ENCODE results near the gene CARD16. TPM values are rescaled to one million over a fixed set of nuclear protein-coding genes. Genes with fewer than 3 reads are reported as not detected.
"Not testable (repeated sequence)": the region's sequence is repeated elsewhere in the genome, so short reads cannot be mapped to it uniquely, and the experiment has no call there.

Gene CARD16
- total and polyA plus RNA-seq, 11 donors = 3.9 to 43.6 (median 9.0) TPM

DNA sequence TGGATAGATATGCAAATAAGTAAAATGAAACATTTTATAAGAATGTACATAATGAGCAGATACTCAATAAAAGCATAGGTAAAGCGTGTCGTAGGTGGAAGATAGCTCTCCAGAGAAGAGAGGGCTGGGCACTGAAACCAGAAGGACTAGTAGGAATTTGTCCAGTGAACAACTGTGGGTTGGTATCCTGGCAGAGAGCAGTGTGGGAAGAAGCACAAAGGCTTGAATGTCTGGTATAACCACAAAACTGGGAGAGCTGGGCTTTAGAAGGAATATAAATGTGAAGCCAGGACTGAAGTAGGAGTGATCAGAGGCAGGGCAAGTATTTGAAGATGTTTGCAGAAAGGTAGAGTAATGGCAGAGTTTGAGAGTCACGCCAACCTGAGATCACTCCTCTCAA lies 33.1 kb upstream of the CARD16 start:
- Histone ChIP-seq H3K36me3 (no peaks in the 10 kb centered on the region), H3K27ac (no peak overlapping the region), H3K27me3 (no peaks in the 10 kb centered on the region), H3K9me3 (peaks cover 0 to under 1% (median 0%) of the 10 kb centered on the region in 12 donors), H3K4me3 (no peak overlapping the region), H3K4me1 (peaks cover 0 to 15% (median 0%) of the 10 kb centered on the region in 12 donors)
- DNase-seq (no peak), ATAC-seq (no peak)
- TF ChIP-seq, protein P1, sequence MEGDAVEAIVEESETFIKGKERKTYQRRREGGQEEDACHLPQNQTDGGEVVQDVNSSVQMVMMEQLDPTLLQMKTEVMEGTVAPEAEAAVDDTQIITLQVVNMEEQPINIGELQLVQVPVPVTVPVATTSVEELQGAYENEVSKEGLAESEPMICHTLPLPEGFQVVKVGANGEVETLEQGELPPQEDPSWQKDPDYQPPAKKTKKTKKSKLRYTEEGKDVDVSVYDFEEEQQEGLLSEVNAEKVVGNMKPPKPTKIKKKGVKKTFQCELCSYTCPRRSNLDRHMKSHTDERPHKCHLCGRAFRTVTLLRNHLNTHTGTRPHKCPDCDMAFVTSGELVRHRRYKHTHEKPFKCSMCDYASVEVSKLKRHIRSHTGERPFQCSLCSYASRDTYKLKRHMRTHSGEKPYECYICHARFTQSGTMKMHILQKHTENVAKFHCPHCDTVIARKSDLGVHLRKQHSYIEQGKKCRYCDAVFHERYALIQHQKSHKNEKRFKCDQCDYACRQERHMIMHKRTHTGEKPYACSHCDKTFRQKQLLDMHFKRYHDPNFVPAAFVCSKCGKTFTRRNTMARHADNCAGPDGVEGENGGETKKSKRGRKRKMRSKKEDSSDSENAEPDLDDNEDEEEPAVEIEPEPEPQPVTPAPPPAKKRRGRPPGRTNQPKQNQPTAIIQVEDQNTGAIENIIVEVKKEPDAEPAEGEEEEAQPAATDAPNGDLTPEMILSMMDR (IDR thresholded peaks at IDR 0.05) = no peak
- intact Hi-C loops (cut with DNase I) = no loop called here
- 97 to 98% (median 98%) methylated on average over 3 of the region's 3 CpGs for WGBS, 4 donors

DNA sequence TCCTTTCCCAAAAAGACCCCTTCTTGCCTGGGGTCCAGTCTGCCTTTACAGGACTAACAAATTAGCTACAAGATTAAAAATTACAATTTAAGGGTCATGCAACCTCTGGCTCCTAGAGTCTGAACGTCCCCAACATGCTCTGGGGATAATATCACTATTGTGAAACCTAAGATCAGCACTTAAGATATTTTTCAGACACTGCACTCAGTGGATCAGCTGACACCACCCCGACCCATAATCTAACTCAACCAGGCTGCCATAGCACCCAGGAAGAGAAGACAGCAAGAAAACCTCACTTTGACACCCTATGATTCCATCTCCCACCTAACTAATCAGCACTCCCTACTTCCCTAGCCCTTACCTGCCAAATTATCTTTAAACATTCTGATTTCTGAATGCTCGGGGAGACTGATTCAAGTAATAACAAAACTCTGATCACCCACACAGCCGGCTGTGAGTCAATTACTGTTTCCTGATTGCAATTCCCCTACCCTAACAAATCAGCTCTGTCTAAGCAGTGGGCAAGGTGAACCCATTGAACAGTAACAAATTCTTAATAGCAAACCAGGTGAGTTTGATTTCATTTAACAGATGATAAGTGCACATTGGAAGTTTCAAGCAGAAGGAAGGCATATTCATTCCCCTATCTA lies 32.1 kb upstream of the CARD16 start:
- not testable (repeated sequence) for H3K9me3 ChIP-seq, ATAC-seq, DNase-seq, H3K27ac ChIP-seq, H3K36me3 ChIP-seq, H3K4me3 ChIP-seq, H3K27me3 ChIP-seq
- peaks cover 0 to 15% (median 0%) of the 10 kb centered on the region in 12 donors for H3K4me1 ChIP-seq
- WGBS, 4 donors = 82 to 93% (median 86%) methylated on average over 4 of the region's 4 CpGs
- intact Hi-C loops (cut with DNase I) = loop anchor here in 1 of 10 donors (2.0 kb wide), 1 partner anchor 30 kb away; no protein-coding TSS in a partner anchor

- H3K4me1 ChIP-seq = peaks cover 0 to 6% (median 0%) of the 10 kb centered on the region in 12 donors
- no peaks in the 10 kb centered on the region for H3K27me3 ChIP-seq
- no peak overlapping the region for H3K27ac ChIP-seq
- H3K4me3 ChIP-seq = no peak overlapping the region
- H3K9me3 ChIP-seq = no peaks in the 10 kb centered on the region
- TF ChIP-seq, protein P1 (IDR thresholded peaks at IDR 0.05) = no peak
- TF ChIP-seq POLR2A (IDR thresholded peaks at IDR 0.05) = no peak
- H3K36me3 ChIP-seq = no peaks in the 10 kb centered on the region
- DNase-seq (no peak), ATAC-seq (no peak)
- intact Hi-C loops (cut with DNase I) = no loop called here
- 85 to 88% (median 86%) methylated on average over 2 of the region's 2 CpGs for WGBS, 4 donors
Observed at GRCh38 chr11:105074166-105074530, 29.0 kb upstream of the CARD16 start.

- TF ChIP-seq, protein P1 (IDR thresholded peaks at IDR 0.05) = no peak
- TF ChIP-seq POLR2A (IDR thresholded peaks at IDR 0.05) = no peak
- H3K4me1 ChIP-seq = peaks cover 0 to 6% (median 0%) of the 10 kb centered on the region in 12 donors
- H3K9me3 ChIP-seq = no peaks in the 10 kb centered on the region
- no peak overlapping the region for H3K4me3 ChIP-seq
- no peak for ATAC-seq
- H3K27me3 ChIP-seq = no peaks in the 10 kb centered on the region
- WGBS, 4 donors = 83 to 97% (median 88%) methylated on average over 1 of the region's 1 CpG
- no peak for DNase-seq
- intact Hi-C loops (cut with DNase I) = no loop called here
- no peaks in the 10 kb centered on the region for H3K36me3 ChIP-seq
- no peak overlapping the region for H3K27ac ChIP-seq
Observed at GRCh38 chr11:105073456-105074165, 28.5 kb upstream of the CARD16 start.

GRCh38 chr11:105072080-105072479 lies 26.9 kb upstream of the CARD16 start:
- H3K4me1 ChIP-seq; H3K4me3 ChIP-seq; H3K27ac ChIP-seq; H3K9me3 ChIP-seq; H3K36me3 ChIP-seq; H3K27me3 ChIP-seq; intact Hi-C loops (cut with DNase I); DNase-seq; ATAC-seq: not testable (repeated sequence)
- 56 to 84% (median 70%) methylated on average over 1 to 2 of the region's 2 CpGs for WGBS, 4 donors
